GM23248 (cell line): ENCODE data around the gene SEC61B. TPM values are rescaled to one million over a fixed set of nuclear protein-coding genes. Genes with fewer than 3 reads are reported as not detected.
A peak's percentile ranks its signal among the peaks of the same experiment; 100 is the strongest.

Source experiments
- DNase-seq: peaks from one replicate; pipeline ENCODE4 v3.0.0-alpha.2; 2015
- H2AFZ ChIP-seq: fragments of 200-600 bp; sonication (generic); 2 replicates; pipeline ENCODE4 v1.6.1; 2016; ENCODE audit warnings: antibody characterized with exemption
- H3F3A ChIP-seq: fragments of 200-600 bp; sonication (generic); 2 replicates; pipeline ENCODE4 v1.6.1; 2016; ENCODE audit warnings: mild to moderate bottlenecking, antibody characterized with exemption, mixed run types; ENCODE audit not compliant: insufficient read depth
- H3K27ac ChIP-seq: fragments of 200-600 bp; sonication (generic); 2 replicates; pipeline ENCODE4 v1.5.1; 2016; ENCODE audit warnings: mild to moderate bottlenecking
- H3K27me3 ChIP-seq: fragments of 200-600 bp; sonication (generic); replicated peaks from 2 replicates; pipeline ENCODE4 v1.6.1; 2016; ENCODE audit warnings: mild to moderate bottlenecking; ENCODE audit not compliant: insufficient read depth
- H3K36me3 ChIP-seq: fragments of 200-600 bp; sonication (generic); 2 replicates; pipeline ENCODE4 v1.6.1; 2016; ENCODE audit warnings: low read depth, mild to moderate bottlenecking
- H3K4me1 ChIP-seq: fragments of 200-600 bp; sonication (generic); 2 replicates; pipeline ENCODE4 v1.6.1; 2016; ENCODE audit warnings: mild to moderate bottlenecking; ENCODE audit not compliant: insufficient read depth
- H3K4me2 ChIP-seq: fragments of 200-600 bp; sonication (generic); one replicate; pipeline ENCODE4 v1.6.1; 2016; ENCODE audit warnings: mild to moderate bottlenecking; ENCODE audit not compliant: unreplicated experiment
- H3K4me3 ChIP-seq: fragments of 200-600 bp; sonication (generic); 2 replicates; pipeline ENCODE4 v1.5.1; 2016; ENCODE audit warnings: mild to moderate bottlenecking
- H3K79me2 ChIP-seq: fragments of 200-600 bp; sonication (generic); 2 replicates; pipeline ENCODE4 v1.6.1; 2016; ENCODE audit warnings: mild to moderate bottlenecking; ENCODE audit not compliant: insufficient read depth
- H3K9ac ChIP-seq: fragments of 200-600 bp; sonication (generic); 2 replicates; pipeline ENCODE4 v1.6.1; 2016; ENCODE audit warnings: mild to moderate bottlenecking
- H3K9me2 ChIP-seq: fragments of 200-600 bp; sonication (generic); 2 replicates; pipeline ENCODE4 v1.6.1; 2016; ENCODE audit warnings: mixed run types, mild to moderate bottlenecking, moderate library complexity; ENCODE audit not compliant: insufficient read depth
- H3K9me3 ChIP-seq: fragments of 200-600 bp; sonication (generic); one replicate; pipeline ENCODE4 v1.6.1; 2017; ENCODE audit warnings: low read depth
- H4K20me1 ChIP-seq: fragments of 200-600 bp; sonication (generic); 2 replicates; pipeline ENCODE4 v1.6.0; 2016; ENCODE audit not compliant: insufficient read depth
- EZH2 ChIP-seq: fragments of 200-600 bp; sonication (generic); IDR thresholded peaks from 2 replicates; pipeline ENCODE4 v1.6.1; 2018; ENCODE audit warnings: antibody characterized with exemption, mild to moderate bottlenecking; ENCODE audit not compliant: insufficient read depth, poor library complexity, severe bottlenecking
- EZH2phosphoT487 ChIP-seq: fragments of 200-600 bp; sonication (generic); IDR thresholded peaks from 2 replicates; pipeline ENCODE4 v1.6.1; 2018; ENCODE audit warnings: antibody characterized with exemption, moderate library complexity, mild to moderate bottlenecking, low read depth; ENCODE audit not compliant: insufficient read depth
- WGBS, 2 experiments: methylation state at CpG; one replicate each; pipeline ENCODE4 v1.1.6; 2015 to 2017; ENCODE audit warnings: low lambda C conversion rate in 2 of 2, low coverage in 1 of 2; ENCODE audit errors: missing lambda C conversion rate in 2 of 2; 5-methylcytosine and 5-hydroxymethylcytosine counted together
- in situ Hi-C: fragments of 300-500 bp; cut with MboI; formaldehyde crosslinking; loops from 2 replicates; pipeline ENCODE4 v1.15.0; 2020
- polyA plus RNA-seq: library from polyadenylated mRNA; unstranded; fragments of >200 nt; fragmentation: Nextera tagmentation; extraction: Ambion mirVana; gene quantifications from 2 replicates; pipeline ENCODE4 v1.2.1, GENCODE V29; 2016
- total RNA-seq: library from RNA; depleted of rRNA; stranded (reverse); fragments of >200 nt; shearing (Covaris generic); gene quantifications from 2 replicates; pipeline ENCODE4 v1.2.3, GENCODE V29; 2014

SEC61B gene
- total and polyA plus RNA-seq, 2 experiments from 2014 or later = 127 to 428 TPM

GRCh38 chr9:99222416-99223270 lies 561 bp downstream of the SEC61B start:
- H4K20me1 ChIP-seq = peaks cover 9% of the 10 kb centered on the region; the same call in 1 of the 2 replicates
- in situ Hi-C loops = no loop called here

GRCh38 chr9:99224445-99224844 lies 2.4 kb downstream of the SEC61B start:
- Histone ChIP-seq H3K4me1 (peaks cover 23% of the 10 kb centered on the region), H3K27me3 (no peaks in the 10 kb centered on the region), H3K36me3 (peaks cover 29% of the 10 kb centered on the region), H2AFZ (no peak overlapping the region), H3K9me2 (no peaks in the 10 kb centered on the region), H3K4me3 (peak overlapping the region; percentile 94; the same call in 1 of the 2 replicates), H3K79me2 (peaks cover 95% of the 10 kb centered on the region), H3K27ac (no peak overlapping the region), H3K9me3 (no peaks in the 10 kb centered on the region), H3K4me2 (peak overlapping the region; percentile 97), H3F3A (peaks cover 7% of the 10 kb centered on the region; the same call in 1 of the 2 replicates), H4K20me1 (peaks cover 8% of the 10 kb centered on the region; the same call in 1 of the 2 replicates), H3K9ac (peak overlapping the region; percentile 100; the same call in 1 of the 2 replicates)
- DNase-seq = no peak
- in situ Hi-C loops = no loop called here
- 82 to 83% methylated on average over 2 of the region's 2 CpGs for WGBS, 2 experiments
- no peak for TF ChIP-seq EZH2
- TF ChIP-seq EZH2phosphoT487 = no peak

More at GRCh38 chr9:99222416-99223270, 561 bp downstream of the SEC61B start:
- Histone ChIP-seq H3K27me3 (no peaks in the 10 kb centered on the region), H3K9ac (peak overlapping the region; percentile 100), H3K79me2 (peaks cover 95% of the 10 kb centered on the region), H3F3A (peaks cover 7% of the 10 kb centered on the region; the same call in 1 of the 2 replicates), H3K4me1 (peaks cover 26% of the 10 kb centered on the region), H3K36me3 (peaks cover 21% of the 10 kb centered on the region), H3K4me3 (peak overlapping the region; percentile 94), H3K4me2 (peak overlapping the region; percentile 97), H3K9me3 (no peaks in the 10 kb centered on the region), H2AFZ (peak overlapping the region; percentile 72), H3K27ac (peak overlapping the region; percentile 98), H3K9me2 (no peaks in the 10 kb centered on the region)
- TF ChIP-seq EZH2phosphoT487 (no peak), EZH2 (no peak)
- WGBS, 2 experiments = 6 to 7% methylated on average over 30 of the region's 30 CpGs
- peak; percentile 68 for DNase-seq

- 85% methylated on average over 5 of the region's 5 CpGs for WGBS, 2 experiments
- no peaks in the 10 kb centered on the region for H3K27me3 ChIP-seq
- no peak overlapping the region for H3K4me2 ChIP-seq
- H4K20me1 ChIP-seq = peaks cover 5% of the 10 kb centered on the region; the same call in 1 of the 2 replicates
- in situ Hi-C loops = no loop called here
- no peaks in the 10 kb centered on the region for H3K9me2 ChIP-seq
- no peak overlapping the region for H2AFZ ChIP-seq
- H3K36me3 ChIP-seq = peaks cover 46% of the 10 kb centered on the region
- no peak overlapping the region for H3K27ac ChIP-seq
- peaks cover 13% of the 10 kb centered on the region for H3K4me1 ChIP-seq
- no peaks in the 10 kb centered on the region for H3K9me3 ChIP-seq
- no peak overlapping the region for H3K4me3 ChIP-seq
- no peak for DNase-seq
- no peak overlapping the region for H3K9ac ChIP-seq
- H3F3A ChIP-seq = peaks cover 17% of the 10 kb centered on the region; the same call in 1 of the 2 replicates
- TF ChIP-seq EZH2phosphoT487 (no peak), EZH2 (no peak)
- peaks cover 95% of the 10 kb centered on the region for H3K79me2 ChIP-seq
Measured at GRCh38 chr9:99226054-99226453, 4.0 kb downstream of the SEC61B start.

DNA sequence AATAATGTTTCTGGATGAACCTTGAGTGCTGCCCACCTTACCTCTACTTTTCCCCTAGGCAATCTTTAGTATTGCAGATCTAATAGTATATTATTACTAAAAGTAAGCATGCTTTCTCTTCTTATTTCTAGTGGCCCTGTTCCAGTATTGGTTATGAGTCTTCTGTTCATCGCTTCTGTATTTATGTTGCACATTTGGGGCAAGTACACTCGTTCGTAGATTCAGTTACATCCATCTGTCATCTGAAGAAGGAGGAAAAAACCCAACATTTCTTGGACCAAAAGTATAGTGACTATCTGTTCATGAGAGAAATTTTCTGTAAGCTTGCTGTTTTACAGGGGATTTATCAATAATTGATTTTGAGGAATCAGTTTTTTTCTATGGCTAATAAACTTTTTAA lies 8.1 kb downstream of the SEC61B start:
- in situ Hi-C loops = no loop called here
- no peaks in the 10 kb centered on the region for H3K9me3 ChIP-seq
- peaks cover 30% of the 10 kb centered on the region; the same call in 1 of the 2 replicates for H3F3A ChIP-seq
- no peak for DNase-seq
- H3K27ac ChIP-seq = no peak overlapping the region
- no peak overlapping the region for H3K9ac ChIP-seq
- no peaks in the 10 kb centered on the region for H3K9me2 ChIP-seq
- H4K20me1 ChIP-seq = peaks cover 3% of the 10 kb centered on the region; the same call in 1 of the 2 replicates
- TF ChIP-seq EZH2phosphoT487 (no peak), EZH2 (no peak)
- no peaks in the 10 kb centered on the region for H3K27me3 ChIP-seq
- WGBS, 2 experiments = 94 to 96% methylated on average over 3 of the region's 3 CpGs
- H3K4me1 ChIP-seq = no peaks in the 10 kb centered on the region
- H2AFZ ChIP-seq = no peak overlapping the region
- no peak overlapping the region for H3K4me3 ChIP-seq
- no peak overlapping the region for H3K4me2 ChIP-seq
- peaks cover 63% of the 10 kb centered on the region for H3K36me3 ChIP-seq
- peaks cover 66% of the 10 kb centered on the region for H3K79me2 ChIP-seq
